GM12873 (cell line): ENCODE data around the gene ANKRD13A.

Experiments used
- CTCF ChIP-seq: IDR thresholded peaks from 2 replicates; pipeline ENCODE4 v1.5.1; 2012; ENCODE audit warnings: low read depth, mild to moderate bottlenecking, moderate library complexity, low read length, control low read depth; ENCODE audit not compliant: insufficient read depth; ENCODE audit errors: missing control alignments

ANKRD13A gene

DNA sequence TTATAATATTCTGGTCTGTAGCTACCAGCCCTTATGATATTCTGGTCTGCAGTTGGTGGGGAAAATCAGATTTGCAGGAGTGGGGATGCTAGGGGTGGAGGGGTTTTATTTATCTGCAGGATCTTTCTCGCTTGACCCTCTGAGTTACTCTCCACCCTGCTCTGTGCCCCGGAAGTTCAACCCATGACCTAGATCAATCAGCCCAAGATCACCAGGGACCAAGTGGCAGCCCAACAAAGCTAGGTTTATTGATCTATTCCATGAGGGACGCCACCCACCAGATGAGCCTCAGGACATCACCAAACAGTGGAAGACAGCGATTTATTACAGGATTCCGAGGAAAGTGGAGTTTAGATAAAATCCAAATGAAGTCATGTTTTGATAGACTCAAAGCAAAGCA lies 74.9 kb downstream of the ANKRD13A start:
- TF ChIP-seq CTCF: no peak

GRCh38 chr12:110075880-110076279 lies 76.7 kb downstream of the ANKRD13A start:
- TF ChIP-seq CTCF: no peak

DNA sequence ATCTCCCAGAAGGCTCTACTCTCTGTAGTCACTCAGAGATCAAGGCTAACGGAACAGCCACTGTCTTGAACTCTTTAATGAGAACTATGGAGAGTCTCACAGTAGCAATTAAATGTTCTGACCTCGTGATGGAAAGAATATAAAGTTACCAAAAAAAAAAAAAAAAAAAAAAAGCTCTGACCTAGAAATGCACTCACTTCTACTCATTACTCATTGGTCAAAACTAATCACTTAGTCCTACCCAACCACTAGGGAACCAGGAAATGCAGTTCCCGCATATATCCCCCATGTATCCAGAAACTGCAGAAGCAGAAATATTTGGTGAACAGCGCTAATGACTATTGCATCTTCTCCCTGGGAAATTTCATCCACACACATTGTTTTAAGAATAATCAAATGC lies 78.6 kb downstream of the ANKRD13A start:
- no peak for TF ChIP-seq CTCF

GRCh38 chr12:110079477-110080400 lies 80.5 kb downstream of the ANKRD13A start:
- no peak for TF ChIP-seq CTCF

DNA sequence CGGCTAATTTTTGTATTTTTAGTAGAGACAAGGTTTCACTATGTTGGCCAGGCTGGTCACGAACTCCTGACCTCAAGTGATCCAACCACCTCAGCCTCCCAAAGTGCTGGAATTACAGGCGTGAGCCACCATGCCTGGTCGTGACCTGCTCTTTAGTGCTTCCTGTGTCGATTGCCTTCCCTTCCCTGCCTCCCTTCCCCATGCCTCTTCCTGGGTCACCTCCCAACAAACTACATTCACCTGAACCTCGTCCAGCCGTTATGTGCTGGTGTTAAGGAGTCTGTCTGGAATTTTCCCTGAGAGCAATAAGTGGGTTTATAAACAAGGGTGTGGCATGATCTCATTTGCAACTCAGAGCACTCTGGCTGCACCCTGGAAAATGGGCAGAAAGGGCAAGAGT lies 81.2 kb downstream of the ANKRD13A start:
- no peak for TF ChIP-seq CTCF

- TF ChIP-seq CTCF: no peak
Measured at GRCh38 chr12:110084314-110085015, 85.2 kb downstream of the ANKRD13A start.

DNA sequence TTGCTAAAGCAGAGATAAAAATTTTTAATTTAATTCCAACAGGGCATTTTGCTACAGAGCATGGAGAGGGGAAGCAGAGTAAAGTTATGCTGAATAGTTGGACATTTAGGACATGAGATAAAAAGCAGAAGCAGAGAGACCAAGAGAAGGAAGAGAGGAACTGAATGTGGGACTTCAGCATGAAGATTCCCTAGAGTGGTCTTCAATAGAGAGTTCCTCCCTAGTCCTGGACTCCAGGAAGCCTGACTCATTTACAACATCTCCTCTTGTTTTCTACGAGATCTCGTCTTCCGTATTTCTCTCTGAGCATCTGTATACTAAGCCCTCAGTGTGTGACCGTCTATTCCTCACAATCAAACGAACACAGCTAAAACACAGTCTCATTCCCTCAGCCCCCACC lies 89.7 kb downstream of the ANKRD13A start:
- TF ChIP-seq CTCF: no peak
